Neuron (in vitro differentiated cells): ENCODE data around the gene SELENOM.
"Not testable (repeated sequence)": the region's sequence is repeated elsewhere in the genome, so short reads cannot be mapped to it uniquely, and the experiment has no call there.

Source experiments
- H2AFZ ChIP-seq: one replicate; pipeline ENCODE4 v1.6.1; 2013; ENCODE audit warnings: low read depth, mild to moderate bottlenecking, inconsistent platforms, low read length, moderate library complexity
- H3K27me3 ChIP-seq: one replicate; pipeline ENCODE4 v1.6.1; 2013; ENCODE audit warnings: low read length; ENCODE audit not compliant: insufficient read depth
- H3K36me3 ChIP-seq: one replicate; pipeline ENCODE4 v1.6.1; 2013; ENCODE audit warnings: low read length; ENCODE audit not compliant: insufficient read depth
- H3K4me1 ChIP-seq: one replicate; pipeline ENCODE4 v1.6.1; 2013; ENCODE audit warnings: low read length; ENCODE audit not compliant: insufficient read depth
- H3K4me3 ChIP-seq: 2 replicates; pipeline ENCODE4 v1.5.1; 2013; ENCODE audit warnings: mild to moderate bottlenecking, low read length, moderate library complexity
- H3K9me3 ChIP-seq: one replicate; pipeline ENCODE4 v1.6.1; 2013; ENCODE audit warnings: low read length

SELENOM gene

GRCh38 chr22:31112547-31113091, 5.3 kb upstream of the SELENOM start:
- H2AFZ ChIP-seq, H3K36me3 ChIP-seq, H3K9me3 ChIP-seq, H3K27me3 ChIP-seq, H3K4me1 ChIP-seq, H3K4me3 ChIP-seq: not testable (repeated sequence)

GRCh38 chr22:31107894-31108218, 488 bp upstream of the SELENOM start:
- no peak overlapping the region for H2AFZ ChIP-seq
- H3K4me3 ChIP-seq, result peak overlapping the region; percentile 44
- peaks cover 4% of the 10 kb centered on the region for H3K9me3 ChIP-seq
- H3K27me3 ChIP-seq, result no peaks in the 10 kb centered on the region
- no peaks in the 10 kb centered on the region for H3K4me1 ChIP-seq
- no peaks in the 10 kb centered on the region for H3K36me3 ChIP-seq

- Histone ChIP-seq H3K27me3 (no peaks in the 10 kb centered on the region), H3K4me3 (peak overlapping the region; percentile 40), H2AFZ (peak overlapping the region; percentile 12), H3K9me3 (peaks cover 10% of the 10 kb centered on the region), H3K4me1 (no peaks in the 10 kb centered on the region), H3K36me3 (no peaks in the 10 kb centered on the region)
Measured at GRCh38 chr22:31106731-31107177, 614 bp downstream of the SELENOM start.

- peaks cover 10% of the 10 kb centered on the region for H3K9me3 ChIP-seq
- no peaks in the 10 kb centered on the region for H3K4me1 ChIP-seq
- no peaks in the 10 kb centered on the region for H3K27me3 ChIP-seq
- no peak overlapping the region for H3K4me3 ChIP-seq
- no peak overlapping the region for H2AFZ ChIP-seq
- no peaks in the 10 kb centered on the region for H3K36me3 ChIP-seq
Measured at GRCh38 chr22:31106001-31106571, 1.3 kb downstream of the SELENOM start.

- Histone ChIP-seq H3K36me3 (no peaks in the 10 kb centered on the region), H3K4me1 (no peaks in the 10 kb centered on the region), H2AFZ (no peak overlapping the region), H3K27me3 (no peaks in the 10 kb centered on the region), H3K4me3 (no peak overlapping the region), H3K9me3 (peaks cover 10% of the 10 kb centered on the region)
Measured at GRCh38 chr22:31105282-31105929, 2.0 kb downstream of the SELENOM start.

GRCh38 chr22:31104869-31105268, 2.5 kb downstream of the SELENOM start:
- Histone ChIP-seq H3K36me3 (no peaks in the 10 kb centered on the region), H3K9me3 (peaks cover 10% of the 10 kb centered on the region), H3K4me3 (no peak overlapping the region), H3K27me3 (no peaks in the 10 kb centered on the region), H2AFZ (no peak overlapping the region), H3K4me1 (no peaks in the 10 kb centered on the region)

- Histone ChIP-seq H2AFZ (no peak overlapping the region), H3K36me3 (peaks cover 4% of the 10 kb centered on the region), H3K27me3 (no peaks in the 10 kb centered on the region), H3K4me3 (no peak overlapping the region), H3K4me1 (no peaks in the 10 kb centered on the region), H3K9me3 (peaks cover 10% of the 10 kb centered on the region)
Measured at GRCh38 chr22:31103899-31104694, 3.3 kb downstream of the SELENOM start.

GRCh38 chr22:31103111-31103510, 4.3 kb downstream of the SELENOM start:
- no peak overlapping the region for H3K4me3 ChIP-seq
- peaks cover 4% of the 10 kb centered on the region for H3K36me3 ChIP-seq
- no peaks in the 10 kb centered on the region for H3K4me1 ChIP-seq
- no peak overlapping the region for H2AFZ ChIP-seq
- peaks cover 10% of the 10 kb centered on the region for H3K9me3 ChIP-seq
- no peaks in the 10 kb centered on the region for H3K27me3 ChIP-seq

GRCh38 chr22:31102441-31103081, 4.8 kb downstream of the SELENOM start:
- Histone ChIP-seq H3K4me1 (no peaks in the 10 kb centered on the region), H2AFZ (no peak overlapping the region), H3K9me3 (peaks cover 10% of the 10 kb centered on the region), H3K27me3 (no peaks in the 10 kb centered on the region), H3K36me3 (peaks cover 6% of the 10 kb centered on the region), H3K4me3 (no peak overlapping the region)

- peaks cover 10% of the 10 kb centered on the region for H3K9me3 ChIP-seq
- H2AFZ ChIP-seq, result no peak overlapping the region
- H3K4me1 ChIP-seq, result no peaks in the 10 kb centered on the region
- no peaks in the 10 kb centered on the region for H3K27me3 ChIP-seq
- no peak overlapping the region for H3K4me3 ChIP-seq
- peaks cover 18% of the 10 kb centered on the region for H3K36me3 ChIP-seq
Measured at GRCh38 chr22:31100762-31101525, 6.4 kb downstream of the SELENOM start.

- peaks cover 18% of the 10 kb centered on the region for H3K36me3 ChIP-seq
- H2AFZ ChIP-seq, result no peak overlapping the region
- no peaks in the 10 kb centered on the region for H3K27me3 ChIP-seq
- no peak overlapping the region for H3K4me3 ChIP-seq
- H3K4me1 ChIP-seq, result no peaks in the 10 kb centered on the region
- peaks cover 8% of the 10 kb centered on the region for H3K9me3 ChIP-seq
Measured at GRCh38 chr22:31099841-31100761, 7.3 kb downstream of the SELENOM start.

GRCh38 chr22:31099386-31099785, 8.0 kb downstream of the SELENOM start:
- Histone ChIP-seq H2AFZ (no peak overlapping the region), H3K36me3 (peaks cover 18% of the 10 kb centered on the region), H3K4me3 (no peak overlapping the region), H3K4me1 (no peaks in the 10 kb centered on the region), H3K27me3 (no peaks in the 10 kb centered on the region), H3K9me3 (peaks cover 8% of the 10 kb centered on the region)
